Measurements from ENCODE around the gene P2RX1.
A peak's percentile ranks its signal among the peaks of the same experiment; 100 is the strongest.

P2RX1 gene

DNA sequence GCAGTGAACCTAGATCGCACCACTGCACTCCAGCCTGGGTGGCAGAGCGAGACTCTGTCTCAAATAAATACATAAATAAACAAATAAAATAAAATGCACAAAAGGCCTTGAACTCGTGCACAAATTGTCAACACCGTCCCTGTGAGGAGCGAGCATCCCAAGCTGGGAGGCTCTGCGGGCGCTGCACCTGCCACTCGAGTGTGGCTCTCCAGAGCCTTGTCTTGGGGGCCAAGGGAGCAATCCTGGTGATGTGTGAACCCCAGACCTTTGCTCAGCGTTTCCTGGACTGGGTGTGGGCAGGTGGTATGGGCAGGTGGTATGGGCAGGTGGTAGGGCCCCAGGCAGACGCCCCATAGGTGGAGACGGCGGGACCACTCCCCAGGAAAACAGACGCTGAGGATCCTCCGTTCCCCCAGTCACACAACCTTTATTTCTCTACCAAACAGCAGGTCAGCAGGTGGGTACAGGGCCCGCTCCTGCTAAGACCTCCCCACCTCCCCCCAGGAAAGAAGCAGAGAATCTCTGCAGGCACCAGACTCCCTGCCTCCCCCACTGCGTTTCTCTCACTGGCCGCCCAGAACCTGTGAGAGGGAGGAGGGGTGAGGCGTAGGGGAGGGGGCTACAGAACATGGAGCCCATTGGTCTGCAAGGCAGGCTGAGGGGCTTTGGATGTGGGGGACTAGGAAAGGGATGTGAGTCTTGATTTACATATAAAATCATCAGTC is 7.4 kb upstream of the P2RX1 start:
- DNase-seq = no peak

DNA sequence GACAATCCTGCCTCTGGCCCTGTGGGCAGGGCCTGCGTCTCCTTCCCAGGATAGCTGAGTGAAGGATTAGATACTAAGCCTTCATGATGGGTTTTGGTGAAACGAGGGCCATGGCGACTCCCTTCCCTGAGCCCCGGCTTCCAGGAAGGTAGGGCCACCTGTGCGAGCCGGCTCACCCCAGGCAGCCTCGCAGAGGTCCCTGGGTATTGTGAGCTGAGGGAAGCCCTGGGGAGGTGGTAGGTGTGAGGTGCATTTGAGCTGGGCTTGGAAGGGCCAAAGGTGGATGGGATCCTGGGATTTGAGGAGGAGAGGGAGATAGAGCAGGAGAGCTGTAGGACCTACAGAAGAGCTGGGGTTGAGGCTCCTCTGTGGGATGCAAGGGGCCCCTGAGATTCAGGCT is 6.5 kb upstream of the P2RX1 start:
- DNase-seq = no peak

DNA sequence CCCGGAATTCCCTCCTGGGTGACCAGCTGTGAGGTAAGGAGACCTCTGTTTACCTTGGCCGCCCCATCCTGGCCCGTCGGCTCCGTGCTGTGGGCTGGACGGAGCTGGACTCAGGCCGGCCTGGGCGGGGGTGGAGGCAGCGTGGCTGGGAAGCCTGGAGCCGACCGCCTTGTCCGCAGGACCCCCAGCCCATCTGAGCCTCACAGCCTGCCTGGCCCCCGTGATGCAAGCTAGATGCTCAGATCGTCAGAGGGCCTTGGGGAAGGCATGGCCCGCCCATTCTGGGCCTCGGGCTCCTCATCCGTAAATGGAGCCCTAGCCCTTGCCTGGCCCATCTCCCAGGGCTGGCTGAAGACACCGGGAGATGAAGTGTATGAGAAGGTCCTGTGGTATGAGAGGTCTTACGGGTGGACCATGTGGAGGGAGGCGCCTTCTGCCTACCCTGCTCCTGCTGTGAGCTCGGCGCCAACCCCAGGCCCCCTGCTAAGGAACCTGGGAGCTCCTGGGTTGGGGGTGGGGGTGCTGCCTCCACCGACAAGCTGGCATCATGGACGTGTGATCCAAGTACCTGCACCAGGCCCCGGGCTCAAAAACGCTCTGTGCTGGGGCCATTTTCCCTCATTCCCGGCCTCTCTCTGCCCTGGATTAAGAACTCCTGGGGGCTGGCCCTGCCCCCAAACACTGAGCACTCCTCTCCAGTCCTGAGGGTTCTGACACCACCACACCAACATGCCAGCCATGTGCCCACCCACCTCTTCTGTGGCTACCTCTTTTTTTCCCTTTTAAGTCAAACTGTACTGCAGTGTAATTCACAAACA is 5.4 kb upstream of the P2RX1 start:
- no peak for DNase-seq

DNA sequence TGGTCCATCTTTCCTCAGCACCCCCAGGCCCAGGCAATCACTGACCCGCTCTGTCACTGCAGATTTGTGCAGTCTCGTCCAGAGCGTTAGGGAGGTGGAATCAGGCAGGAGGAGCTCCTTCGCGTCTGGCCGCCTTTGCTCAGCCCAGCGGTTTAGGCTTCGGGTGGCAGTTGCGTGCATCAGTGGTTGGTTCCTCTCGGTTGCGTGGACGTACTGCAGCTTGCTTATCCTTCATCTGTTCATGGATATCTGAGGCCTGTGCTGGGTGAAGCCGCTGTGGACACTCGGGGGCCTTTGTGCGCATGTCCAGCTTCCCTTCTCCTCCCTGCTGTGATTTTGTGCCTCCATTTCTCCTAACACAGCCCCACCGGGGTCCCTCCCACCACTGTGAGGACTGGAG is 4.7 kb upstream of the P2RX1 start:
- DNase-seq = peak; percentile 77

DNA sequence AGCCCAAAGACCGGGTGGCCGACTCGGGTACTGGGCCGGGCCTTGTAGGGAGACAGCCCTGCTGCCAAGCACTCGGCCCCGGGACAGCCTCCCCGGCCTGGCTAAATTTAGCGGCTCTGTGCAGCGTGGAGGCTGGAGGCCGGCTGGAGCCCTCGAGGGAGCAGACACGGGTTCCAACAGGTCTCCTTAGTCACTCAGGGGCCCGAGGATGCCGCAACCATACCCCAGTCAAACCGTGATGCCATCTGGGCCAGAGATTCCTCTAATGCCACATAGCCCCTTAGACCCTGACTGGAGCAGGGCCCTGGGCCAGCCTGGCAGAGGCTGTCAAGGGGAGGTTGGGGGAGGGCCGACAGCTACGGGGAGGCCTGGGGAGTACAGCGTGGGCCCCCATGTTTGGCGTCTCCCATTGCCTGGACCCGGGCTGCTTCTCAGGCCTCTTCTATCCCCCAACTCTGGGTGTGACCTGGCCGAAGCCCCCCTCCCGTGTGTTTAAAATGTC is 2.9 kb upstream of the P2RX1 start:
- no peak for DNase-seq

DNA sequence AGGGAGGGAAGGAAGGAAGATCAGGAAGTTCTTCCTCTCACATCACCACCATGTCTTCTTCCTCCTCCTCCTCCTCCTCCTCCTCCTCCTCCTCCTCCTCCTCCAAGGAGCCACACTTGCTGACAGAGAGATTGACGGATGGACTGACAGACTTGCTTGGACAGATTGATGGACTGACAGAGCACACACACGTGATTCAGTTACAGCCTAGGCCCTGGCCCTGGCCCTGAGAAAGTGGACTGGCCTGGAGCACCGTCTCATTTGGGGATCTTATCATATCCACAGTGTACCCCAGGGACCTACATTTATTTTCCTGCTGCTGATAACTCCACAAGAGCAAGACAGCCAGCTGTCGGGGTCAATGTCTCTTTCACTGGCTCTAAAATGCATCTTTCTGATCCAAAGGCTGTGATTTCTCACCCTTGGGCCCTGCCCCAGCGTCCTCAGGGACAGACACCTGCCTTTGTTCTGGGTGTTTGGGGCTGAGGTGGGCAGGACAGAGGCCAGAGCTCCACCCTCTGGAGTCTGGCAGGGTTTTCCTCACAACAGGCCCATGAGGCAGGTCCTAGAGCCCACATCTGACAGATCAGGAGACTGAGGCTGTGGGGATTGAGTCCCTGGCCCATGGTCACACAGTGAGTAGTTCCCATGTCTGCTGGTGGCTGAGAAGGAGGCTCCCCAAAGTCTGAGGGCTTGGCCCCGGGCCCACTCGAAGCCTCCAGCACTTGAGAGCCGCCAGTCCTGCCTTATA is 2.3 kb upstream of the P2RX1 start:
- DNase-seq = no peak

DNA sequence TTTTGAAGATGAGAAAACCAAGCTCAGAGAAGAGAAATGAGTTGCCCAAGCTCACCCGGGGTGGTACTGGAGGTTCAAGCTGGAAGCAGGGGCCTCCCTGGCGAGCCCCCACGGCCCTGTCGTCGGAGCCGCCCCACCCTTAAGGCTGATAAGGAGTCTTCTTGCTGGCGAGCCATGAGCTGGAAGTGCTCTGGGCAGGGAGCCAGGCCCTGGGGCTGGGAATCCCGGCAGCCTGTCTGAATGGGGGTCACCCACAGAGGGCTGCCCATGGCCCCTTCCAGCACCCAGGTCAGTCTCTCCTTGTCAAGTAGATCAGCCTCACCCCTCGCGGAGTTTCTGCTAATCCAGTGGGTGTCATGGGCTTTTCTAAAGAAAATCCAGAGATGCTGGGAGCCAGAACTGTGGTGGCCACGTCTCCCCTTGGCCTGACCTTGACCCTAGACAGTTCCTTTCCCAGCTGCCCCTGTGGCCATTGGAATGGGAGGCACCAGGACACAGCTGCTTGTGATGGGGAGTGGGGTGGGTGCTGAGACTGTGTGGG is 1.2 kb upstream of the P2RX1 start:
- no peak for DNase-seq

DNA sequence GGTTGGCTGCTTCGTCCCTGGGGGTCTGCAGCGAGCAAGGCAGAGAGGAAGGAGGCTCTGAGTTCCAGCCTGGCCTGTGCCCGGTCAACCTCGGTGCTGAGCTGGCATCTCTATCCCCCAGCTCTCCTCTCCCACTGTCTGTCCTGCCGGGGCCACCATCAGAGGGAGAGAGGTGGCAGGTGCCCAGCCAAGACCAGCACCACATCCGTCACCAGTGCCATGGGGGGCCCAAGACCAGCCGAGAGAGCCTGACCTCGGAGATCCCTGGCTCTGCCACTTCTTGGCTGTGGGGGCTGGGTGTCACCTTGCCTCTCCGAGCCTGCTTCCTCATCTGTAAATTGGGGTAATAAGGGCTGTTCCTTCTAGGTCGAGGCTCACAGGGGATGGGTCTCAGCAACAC is 560 bp upstream of the P2RX1 start:
- DNase-seq = no peak

DNA sequence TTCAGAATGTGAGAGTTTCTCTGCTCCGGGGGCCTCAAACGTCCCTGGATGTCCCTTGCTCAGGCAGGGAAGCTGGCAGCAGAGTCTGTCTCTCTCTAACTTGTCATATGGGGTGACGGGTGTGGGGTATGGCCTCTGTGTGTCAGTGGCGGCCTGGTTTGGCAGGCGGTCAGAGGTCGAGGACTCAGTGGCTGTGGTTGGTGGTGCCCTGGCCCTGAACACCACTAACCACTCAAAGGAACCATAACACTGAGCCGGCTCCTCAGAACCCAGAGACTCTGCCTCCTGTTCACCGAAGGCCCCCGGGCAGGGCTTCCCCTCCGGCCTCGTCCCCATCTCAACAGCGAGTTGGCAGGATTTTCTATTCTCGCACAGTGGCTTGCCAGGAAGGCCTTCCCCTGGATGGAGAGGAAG is 677 bp downstream of the P2RX1 start:
- no peak for DNase-seq

DNA sequence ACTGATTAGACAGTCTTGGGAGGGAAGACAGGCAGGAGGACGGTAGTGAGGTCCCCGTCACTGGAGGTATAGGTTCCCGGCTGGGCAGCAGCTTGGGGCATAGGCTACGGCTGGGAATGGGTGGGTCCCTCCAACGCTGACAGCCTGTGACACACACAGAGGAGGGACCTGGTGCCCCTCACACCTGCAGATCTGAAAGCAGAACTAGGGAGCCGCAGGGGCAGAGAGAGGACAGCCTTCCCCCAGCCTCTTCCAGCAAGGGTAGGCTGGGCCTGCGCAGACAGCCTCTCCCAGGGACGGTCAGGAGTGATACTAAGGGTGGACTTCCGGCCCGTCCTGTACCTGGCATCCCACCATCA is 2.0 kb downstream of the P2RX1 start:
- no peak for DNase-seq

DNA sequence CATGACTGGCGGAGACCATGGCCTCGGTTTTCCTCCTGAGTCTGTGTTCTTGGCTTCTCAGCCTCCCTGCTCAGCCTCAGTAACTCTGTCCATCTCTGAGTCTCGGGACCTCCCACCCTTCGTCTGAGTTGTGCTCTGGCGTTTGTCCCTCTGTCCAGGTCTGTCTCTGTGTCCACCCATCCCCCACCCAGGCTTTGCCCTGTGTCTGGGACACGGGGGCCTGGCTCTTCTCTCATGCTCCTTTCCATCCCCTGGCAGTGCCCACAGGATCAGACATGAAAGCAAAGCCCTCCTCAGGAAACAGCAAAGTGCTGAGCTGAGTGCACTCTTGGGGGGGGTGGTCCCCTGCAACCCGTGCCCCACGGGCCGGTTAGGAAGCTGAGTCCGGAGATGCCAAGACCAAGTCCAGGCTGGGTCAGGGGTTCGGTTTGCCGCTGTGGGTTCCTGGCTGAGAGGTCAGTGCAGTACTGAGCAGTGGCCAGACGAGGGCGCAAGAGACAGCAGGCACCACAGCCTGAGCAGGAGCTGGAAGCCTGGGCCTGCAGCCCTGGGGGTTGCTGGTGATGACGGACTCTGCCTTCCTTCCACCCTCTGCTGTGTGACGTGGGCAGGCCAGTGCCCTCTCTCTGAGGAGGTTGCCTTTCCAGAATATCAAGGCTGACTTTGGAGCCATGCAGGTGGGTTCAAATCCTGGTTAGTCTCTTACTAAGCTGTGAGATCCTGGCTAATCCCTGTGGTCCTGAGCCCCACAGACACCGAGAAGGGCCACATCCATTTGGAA is 2.5 kb downstream of the P2RX1 start:
- peak; percentile 89 for DNase-seq

DNA sequence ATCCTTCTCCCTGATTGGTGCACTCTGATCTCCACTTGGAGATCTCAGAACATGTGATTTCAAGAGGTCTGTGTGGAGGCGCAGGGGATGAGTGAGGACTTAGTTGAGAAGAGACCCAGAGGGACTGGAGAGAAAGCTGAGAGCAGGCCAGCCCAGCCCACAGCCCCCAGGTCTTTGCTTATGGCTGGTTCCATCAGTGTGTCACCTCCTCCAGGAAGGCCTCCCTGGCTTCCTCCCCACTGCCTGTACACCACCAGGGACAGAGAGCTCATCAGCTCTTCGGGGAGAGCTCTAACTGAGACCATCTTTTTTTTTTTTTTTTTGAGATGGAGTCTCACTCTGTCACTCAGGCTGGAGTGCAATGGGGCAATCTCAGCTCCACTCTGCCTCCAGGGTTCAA is 3.4 kb downstream of the P2RX1 start:
- no peak for DNase-seq

DNA sequence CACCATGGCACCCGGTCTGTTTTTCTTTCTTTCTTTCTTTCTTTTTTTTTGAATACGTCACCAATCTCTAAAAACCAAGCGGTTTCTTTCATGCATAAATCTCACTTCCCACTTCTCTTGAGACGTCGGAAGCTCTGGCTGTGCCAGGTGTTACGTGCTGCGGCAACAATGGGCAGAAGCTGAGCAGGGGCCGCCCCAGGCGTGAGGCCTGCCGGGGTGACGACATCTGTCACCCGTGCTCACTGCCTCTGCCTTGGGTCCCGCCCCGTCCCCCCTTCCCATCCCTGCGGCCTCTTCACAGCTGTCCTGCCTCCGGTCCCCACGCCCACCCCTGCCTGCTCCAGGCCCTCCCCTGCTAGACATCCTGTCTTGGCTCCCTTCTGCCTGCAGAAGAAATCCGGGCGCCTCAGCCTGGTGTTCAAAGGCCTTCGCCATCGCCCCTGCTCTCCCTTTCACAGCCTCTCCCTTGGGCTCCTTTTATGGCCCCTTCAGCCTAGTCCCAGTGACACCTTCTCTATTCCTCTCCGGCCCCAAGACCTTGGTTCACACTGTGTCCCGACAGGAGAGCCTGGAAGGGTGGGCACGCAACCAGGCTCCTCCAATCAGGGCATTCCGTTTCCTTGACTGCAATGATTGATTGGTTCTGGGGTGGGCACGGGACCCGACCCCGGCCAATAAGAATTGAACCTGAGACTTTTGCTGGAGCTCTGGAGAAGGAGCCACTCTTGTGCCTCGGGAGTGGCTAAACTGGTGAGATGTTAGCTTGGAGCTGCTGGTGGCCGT is 4.8 kb downstream of the P2RX1 start:
- DNase-seq = no peak

DNA sequence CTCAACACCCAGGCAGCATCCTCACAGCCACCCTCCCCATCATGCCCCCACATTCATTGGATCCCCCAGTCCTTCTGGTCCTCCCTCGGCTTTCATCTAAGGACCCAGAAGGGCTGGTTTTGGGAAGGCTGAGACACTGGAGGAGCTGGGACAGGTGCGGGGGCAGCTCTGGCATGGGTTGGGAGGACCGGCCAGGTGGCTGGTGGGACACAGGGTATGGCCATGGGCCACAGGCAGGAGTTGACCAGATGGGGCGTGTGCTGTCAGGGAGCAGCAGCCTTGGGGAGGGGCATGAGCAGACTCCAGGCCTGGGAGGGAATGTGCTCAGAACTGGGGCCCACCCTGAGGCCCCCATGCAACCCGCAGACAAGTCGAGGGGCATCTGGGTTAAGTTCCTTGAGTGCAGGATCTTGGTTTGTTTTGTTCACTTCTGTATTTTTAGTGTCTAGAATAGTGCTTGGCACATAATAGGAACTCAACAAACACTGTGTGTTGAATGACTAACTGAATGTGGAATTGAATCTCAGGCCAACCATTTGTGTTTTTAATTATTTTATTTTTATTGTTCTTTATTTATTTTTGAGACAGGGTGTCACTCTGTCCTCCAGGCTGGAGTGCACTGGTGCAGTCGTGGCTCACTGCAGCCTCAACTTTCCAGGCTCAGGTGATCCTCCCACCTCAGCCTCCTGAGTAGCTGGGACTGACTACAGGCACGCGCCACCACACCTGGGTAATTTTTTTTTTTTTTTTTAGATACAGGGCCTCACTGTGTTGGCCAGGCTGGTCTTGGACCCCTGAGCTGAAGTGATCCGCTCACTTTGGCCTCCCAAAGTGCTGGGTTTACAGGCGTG is 5.6 kb downstream of the P2RX1 start:
- DNase-seq = no peak

DNA sequence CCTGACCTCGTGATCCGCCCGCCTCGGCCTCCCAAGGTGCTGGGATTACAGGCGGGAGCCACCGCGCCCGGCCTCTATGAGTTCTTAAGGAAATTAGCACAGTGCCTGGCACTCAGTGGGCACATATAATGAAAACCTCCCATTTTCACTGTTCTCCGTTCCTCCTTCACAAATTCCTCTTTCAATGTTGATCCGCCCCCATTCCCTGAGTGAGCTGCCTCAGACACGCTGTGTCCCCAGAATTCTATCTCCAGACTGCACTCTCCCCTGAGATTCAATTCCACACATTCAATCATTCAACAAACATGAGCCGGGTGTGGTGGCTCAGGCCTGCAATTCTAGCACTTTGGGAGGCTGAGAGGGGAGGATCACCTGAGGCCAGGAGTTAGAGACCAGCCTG is 7.0 kb downstream of the P2RX1 start:
- no peak for DNase-seq

DNA sequence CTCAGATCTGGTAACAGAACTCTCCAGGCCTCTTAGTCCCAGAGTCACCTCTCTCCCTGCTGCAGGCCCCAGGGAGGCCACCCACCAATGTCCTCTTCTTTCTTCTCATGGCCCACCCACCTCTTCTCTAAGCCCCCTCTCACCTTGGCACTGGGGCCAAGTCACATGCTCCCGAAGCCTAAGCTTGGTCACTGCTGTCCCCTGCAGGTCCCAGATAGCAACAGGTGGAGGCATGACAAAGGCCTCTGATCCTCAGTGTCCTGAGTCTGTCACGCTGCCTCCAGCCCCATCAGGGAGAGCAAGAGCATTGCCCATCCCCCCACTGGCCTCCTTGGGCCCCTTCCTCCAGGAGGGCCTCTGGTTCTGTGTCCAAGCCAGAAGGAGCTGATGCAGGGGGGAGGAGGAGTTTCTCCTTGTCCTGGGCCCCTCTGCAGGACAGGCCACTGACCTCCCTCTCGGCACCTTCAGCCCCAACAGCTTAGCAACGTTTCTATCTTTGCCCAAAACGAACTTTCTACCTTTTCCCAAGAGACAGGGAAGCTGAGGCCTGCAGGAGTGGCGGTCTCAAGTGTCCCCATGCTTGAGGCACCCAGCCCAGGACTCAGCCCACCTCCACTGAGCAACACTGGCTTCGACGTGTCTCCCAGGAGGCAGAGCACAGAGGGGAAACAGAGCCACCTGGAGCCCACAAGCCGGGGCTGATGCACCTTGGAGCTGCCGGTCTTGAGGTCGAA is 8.6 kb downstream of the P2RX1 start:
- DNase-seq = no peak

DNA sequence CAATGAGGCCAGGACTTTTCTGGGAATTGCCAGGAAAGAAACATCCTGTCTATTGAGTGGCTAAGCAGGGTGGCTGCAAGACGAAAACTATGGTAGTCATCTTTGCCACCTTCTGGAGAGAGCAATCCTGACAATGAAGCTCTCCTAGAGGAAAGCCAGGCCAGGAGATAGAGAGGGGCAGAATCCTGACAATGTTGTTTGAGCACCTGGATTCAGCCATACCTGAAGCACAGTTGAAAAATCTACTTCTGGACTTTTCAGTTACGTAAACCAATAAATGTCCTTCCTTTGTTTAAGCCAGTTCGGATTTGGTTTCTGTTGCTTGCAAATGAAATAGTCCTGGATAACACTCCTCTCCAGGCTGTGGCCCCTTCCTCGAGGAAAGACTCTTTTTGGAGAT is 9.4 kb downstream of the P2RX1 start:
- no peak for DNase-seq

DNA sequence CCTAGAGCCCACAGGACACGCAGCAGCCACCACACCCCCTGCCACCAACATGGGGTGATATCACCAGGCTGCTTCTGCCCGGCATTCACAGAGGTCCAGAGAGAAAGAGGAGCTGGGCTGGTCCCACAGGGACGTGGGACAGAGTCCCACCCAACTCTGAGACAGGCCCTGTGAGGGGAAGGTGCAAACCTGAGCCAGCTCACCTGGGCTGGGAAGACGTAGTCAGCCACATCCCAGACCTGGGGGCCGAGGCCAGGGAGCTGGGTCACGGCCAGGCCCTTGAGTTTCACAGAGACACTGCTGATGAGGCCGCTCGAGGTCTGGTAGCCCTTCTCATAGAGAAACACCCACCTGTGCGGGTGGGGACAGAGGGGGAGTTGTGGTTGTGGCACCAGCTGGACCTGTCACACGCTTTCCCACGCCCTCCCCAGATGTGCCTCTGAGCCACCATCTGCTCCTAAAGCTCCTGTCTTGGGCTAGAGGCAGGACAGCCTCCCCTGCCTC is 11.2 kb downstream of the P2RX1 start:
- no peak for DNase-seq

DNA sequence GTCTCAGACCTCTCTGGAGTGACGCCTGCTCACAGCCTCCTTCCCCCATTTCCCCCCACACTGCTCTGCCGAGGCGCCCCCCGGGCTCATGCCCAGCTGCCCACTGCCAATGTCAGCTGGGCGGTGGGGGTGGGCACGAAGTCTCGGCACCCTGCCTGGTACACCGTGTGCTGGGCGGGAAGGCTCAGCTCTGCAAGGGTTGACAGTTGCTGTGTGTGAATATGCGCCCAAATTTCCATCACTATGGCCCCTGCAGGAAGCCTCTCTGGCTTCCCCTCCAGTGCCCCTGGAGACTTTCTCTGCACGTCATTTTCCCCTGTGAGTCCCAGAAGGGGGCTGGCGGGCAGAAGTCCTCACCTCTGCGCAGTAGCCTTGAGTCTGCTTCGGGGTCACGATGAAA is 11.8 kb downstream of the P2RX1 start:
- DNase-seq = no peak

DNA sequence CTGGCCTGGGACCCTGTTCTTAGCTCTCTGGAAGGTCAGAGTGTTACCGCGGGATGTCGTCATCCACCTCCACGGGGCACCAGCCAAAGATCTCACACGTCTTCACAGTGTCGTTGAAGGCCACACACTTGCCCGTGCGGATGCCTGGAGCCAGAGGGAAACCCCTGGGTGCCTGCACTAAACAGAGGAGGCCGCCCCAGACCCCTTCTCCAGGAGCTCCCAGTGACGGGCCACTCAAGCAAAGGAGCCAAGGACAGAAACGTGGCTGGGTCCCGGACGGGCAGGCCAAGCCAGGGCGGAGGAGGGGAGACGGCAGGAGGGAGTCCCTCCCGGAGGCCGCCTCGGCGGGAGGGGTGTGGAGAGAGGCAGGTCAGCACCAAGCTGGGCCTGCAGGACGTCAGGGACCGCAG is 12.4 kb downstream of the P2RX1 start:
- DNase-seq = peak; percentile 34
